Muscle of leg (tissue), 11 donors: ENCODE measurements around the gene DNMT1. TPM values are rescaled to one million over a fixed set of nuclear protein-coding genes. Genes with fewer than 3 reads are reported as not detected.
"Not testable (repeated sequence)": the region's sequence is repeated elsewhere in the genome, so short reads cannot be mapped to it uniquely, and the experiment has no call there.

ENCODE experiments used
- DNase-seq: peaks from one replicate; pipeline ENCODE4 v3.0.0; 2013
- H3K27ac ChIP-seq: one replicate; pipeline ENCODE4 v1.5.1; 2013; ENCODE audit warnings: mild to moderate bottlenecking, low read length, control low read depth
- H3K27me3 ChIP-seq: one replicate; pipeline ENCODE4 v1.6.1; 2013; ENCODE audit warnings: low read length; ENCODE audit not compliant: control insufficient read depth, insufficient read depth
- H3K36me3 ChIP-seq: one replicate; pipeline ENCODE4 v1.6.1; 2013; ENCODE audit warnings: low read length; ENCODE audit not compliant: control insufficient read depth, insufficient read depth
- H3K4me1 ChIP-seq: one replicate; pipeline ENCODE4 v1.6.1; 2013; ENCODE audit warnings: low read length; ENCODE audit not compliant: control insufficient read depth, insufficient read depth
- H3K4me3 ChIP-seq: one replicate; pipeline ENCODE4 v1.5.1; 2013; ENCODE audit warnings: low read length, control low read depth
- H3K9me3 ChIP-seq: replicated peaks from 2 replicates; pipeline ENCODE4 v1.6.1; 2013; ENCODE audit warnings: low read depth, low read length; ENCODE audit not compliant: control insufficient read depth
- WGBS: methylation state at CpG from one replicate; pipeline ENCODE4 v1.1.5; 2013; ENCODE audit warnings: missing lambda C conversion rate; ENCODE audit not compliant: insufficient coverage; 5-methylcytosine and 5-hydroxymethylcytosine counted together
- polyA plus RNA-seq, 8 donors: library from polyadenylated mRNA; unstranded; fragments of 120-200 nt; gene quantifications; one replicate each; pipeline versions ENCODE4 v1.2.1 to v1.2.3, GENCODE V29; 2013; ENCODE audit warnings: inconsistent platforms in 1 of 8, low replicate concordance in 1 of 8; ENCODE audit not compliant: insufficient read length in 8 of 8, insufficient read depth in 1 of 8
- total RNA-seq: library from RNA; stranded (reverse); fragments of 120-200 nt; gene quantifications from one replicate; pipeline ENCODE4 v1.2.4, GENCODE V29; 2013

The DNMT1 gene
- total and polyA plus RNA-seq, 9 donors: 28.3 to 83.7 (median 70.6) TPM

DNA sequence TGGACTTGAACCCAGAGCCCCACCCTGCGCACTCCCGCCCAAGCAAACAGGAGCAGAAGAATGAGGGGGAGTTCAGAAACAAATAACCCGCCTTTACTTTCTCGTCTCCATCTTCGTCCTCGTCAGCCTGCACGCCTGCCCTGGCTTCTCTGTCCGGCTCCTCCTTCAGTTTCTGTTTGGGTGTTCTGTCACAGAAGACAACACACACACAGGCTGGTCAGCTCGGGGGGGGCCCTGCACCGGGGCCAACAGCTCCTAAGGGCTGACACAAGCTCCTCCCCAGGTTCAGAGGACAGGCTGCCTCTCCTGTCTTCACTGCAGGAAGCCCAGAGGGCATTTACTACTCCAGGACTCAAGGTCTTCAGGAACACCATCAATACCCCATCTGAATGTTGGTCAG lies 28.3 kb downstream of the DNMT1 start:
- not testable (repeated sequence) for H3K4me1 ChIP-seq, H3K27ac ChIP-seq, H3K27me3 ChIP-seq, DNase-seq, H3K9me3 ChIP-seq, H3K4me3 ChIP-seq
- peaks cover 76% of the 10 kb centered on the region for H3K36me3 ChIP-seq
- WGBS: 95% methylated on average over 6 of the region's 10 CpGs

DNA sequence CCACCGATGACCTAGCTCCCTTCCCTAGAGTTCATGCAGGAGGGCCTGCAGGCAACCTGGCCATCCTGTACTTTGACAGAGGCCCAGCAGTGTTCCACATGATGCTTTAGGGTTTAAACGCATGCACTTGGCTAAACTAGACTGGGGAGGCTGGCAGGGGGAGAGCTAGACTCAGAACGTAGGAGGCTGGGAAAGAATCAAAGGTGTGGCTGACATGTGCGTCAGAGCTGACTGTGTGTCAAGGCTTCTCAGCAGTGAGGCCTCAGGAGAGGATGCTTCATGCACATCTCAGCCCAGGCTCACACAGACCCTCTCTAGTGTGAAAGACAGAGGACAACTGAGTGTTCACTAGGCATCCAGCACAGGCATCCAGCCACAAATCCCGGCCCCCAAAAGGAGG lies 28.7 kb downstream of the DNMT1 start:
- no peak for DNase-seq
- Histone ChIP-seq H3K4me3 (no peak overlapping the region), H3K9me3 (no peaks in the 10 kb centered on the region), H3K4me1 (no peaks in the 10 kb centered on the region), H3K36me3 (peaks cover 78% of the 10 kb centered on the region), H3K27ac (no peak overlapping the region), H3K27me3 (no peaks in the 10 kb centered on the region)
- WGBS: 89% methylated on average over 3 of the region's 5 CpGs

DNA sequence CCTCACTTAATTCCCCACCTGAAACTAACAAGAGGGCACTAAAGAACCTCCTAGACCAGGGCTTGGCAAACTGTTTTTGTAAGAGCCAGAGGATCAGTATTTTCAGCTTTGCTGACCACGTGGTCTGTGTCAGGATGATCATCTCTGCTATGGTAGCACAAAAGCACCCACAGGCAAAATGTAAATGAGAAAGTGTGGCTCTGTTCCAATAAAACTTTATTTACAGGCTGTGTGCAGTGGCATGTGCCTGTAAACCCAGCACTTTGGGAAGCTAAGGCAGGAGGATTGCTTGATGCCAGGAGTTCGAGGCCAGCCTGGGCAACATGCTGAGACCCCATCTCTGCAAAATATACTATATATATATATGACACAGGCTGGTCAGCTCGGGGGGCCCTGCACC lies 31.2 kb downstream of the DNMT1 start:
- WGBS: 100% methylated on average over 1 of the region's 3 CpGs
- Histone ChIP-seq H3K4me3 (no peak overlapping the region), H3K36me3 (peaks cover 87% of the 10 kb centered on the region), H3K9me3 (no peaks in the 10 kb centered on the region), H3K27ac (no peak overlapping the region), H3K4me1 (no peaks in the 10 kb centered on the region), H3K27me3 (no peaks in the 10 kb centered on the region)
- DNase-seq: no peak

DNA sequence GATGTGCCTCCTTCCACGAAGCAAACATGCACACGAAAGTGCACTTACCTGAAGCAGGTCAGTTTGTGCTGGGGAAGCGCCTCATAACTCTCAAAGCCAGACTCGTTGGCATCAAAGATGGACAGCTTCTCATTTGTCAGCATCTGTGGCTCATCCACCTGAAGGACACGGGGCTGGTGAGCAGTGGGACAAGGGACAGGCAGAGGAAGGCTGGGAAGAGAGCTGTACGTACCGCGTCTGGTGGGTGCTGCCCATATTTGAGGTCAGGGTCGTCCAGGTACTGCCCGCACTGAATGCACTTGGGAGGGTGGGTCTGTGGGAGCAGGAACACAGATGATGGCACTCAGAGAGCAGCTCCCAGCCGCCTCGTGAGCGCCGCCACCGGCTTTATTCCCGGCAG lies 35.1 kb downstream of the DNMT1 start:
- H3K4me3 ChIP-seq: no peak overlapping the region
- DNase-seq: no peak
- peaks cover 93% of the 10 kb centered on the region for H3K36me3 ChIP-seq
- no peaks in the 10 kb centered on the region for H3K4me1 ChIP-seq
- 94% methylated on average over 12 of the region's 16 CpGs for WGBS
- no peaks in the 10 kb centered on the region for H3K9me3 ChIP-seq
- H3K27ac ChIP-seq: no peak overlapping the region
- H3K27me3 ChIP-seq: no peaks in the 10 kb centered on the region

DNA sequence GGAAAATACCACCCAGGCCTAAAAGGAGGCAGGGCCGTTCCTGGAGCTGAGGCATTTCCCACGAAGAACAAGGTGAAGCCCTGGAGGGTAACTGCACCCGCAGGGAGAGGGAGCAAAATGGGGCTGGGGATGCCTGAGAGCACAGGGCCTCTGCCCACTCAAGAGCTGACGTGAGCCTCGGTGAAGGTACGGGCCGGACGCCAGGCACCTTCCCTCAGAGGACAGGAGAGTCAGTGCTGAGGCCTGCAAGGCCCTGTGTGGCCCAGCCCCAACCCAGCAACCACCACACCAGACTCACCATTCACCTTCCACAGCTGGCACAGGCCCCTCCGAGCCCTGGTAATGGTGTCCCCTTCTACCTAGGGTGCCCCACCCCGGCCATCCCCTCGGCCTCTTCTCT lies 36.3 kb downstream of the DNMT1 start:
- Histone ChIP-seq H3K27me3 (no peaks in the 10 kb centered on the region), H3K9me3 (no peaks in the 10 kb centered on the region), H3K36me3 (peaks cover 95% of the 10 kb centered on the region), H3K27ac (no peak overlapping the region), H3K4me3 (no peak overlapping the region), H3K4me1 (no peaks in the 10 kb centered on the region)
- no peak for DNase-seq
- WGBS: 93% methylated on average over 6 of the region's 11 CpGs

DNA sequence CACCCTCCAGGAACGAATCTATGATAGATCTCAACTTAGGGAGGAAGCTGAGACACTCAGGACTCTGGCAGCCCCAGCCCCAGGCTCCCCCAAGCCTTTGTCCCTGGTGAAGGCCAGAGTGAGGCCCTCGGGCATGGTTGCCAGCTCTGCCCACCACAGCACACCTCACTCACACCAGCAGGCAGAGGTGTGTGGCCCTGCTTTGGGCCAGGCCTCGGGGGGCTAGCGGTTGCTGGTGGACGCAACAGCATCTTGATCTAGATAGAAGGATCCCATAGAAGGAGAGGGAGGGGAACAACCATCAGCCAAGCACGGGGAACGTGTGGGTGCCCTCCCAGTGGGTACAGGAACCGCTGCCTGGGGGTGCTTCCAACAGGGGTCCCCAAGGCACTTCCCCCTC lies 36.7 kb downstream of the DNMT1 start:
- 93% methylated on average over 4 of the region's 8 CpGs for WGBS
- H3K9me3 ChIP-seq: no peaks in the 10 kb centered on the region

DNA sequence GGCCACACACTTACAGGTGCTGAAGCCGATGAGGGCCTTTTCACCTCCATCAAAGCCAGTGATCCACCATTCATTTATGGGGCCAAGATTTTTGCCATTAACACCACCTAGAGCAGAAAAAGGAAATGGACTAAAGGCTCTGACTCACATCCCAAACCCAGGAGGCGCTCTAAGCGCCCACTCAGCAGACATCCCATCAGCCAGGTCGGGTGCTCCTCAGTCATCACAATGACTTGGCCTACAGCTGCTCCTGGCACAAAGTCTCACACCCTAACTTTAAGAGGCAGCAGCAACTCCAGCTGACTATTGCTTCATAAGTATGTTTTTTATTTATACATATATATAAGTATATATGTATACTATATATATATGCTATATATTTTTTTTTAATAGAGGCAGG lies 38.9 kb downstream of the DNMT1 start:
- Histone ChIP-seq H3K9me3 (no peaks in the 10 kb centered on the region), H3K4me3 (no peak overlapping the region), H3K36me3 (peaks cover 91% of the 10 kb centered on the region), H3K27ac (no peak overlapping the region), H3K27me3 (no peaks in the 10 kb centered on the region), H3K4me1 (no peaks in the 10 kb centered on the region)
- 93% methylated on average over 3 of the region's 4 CpGs for WGBS
- DNase-seq: no peak

More for the DNA sequence above, 36.7 kb downstream of the DNMT1 start:
- no peak for DNase-seq
- H3K27me3 ChIP-seq: no peaks in the 10 kb centered on the region
- no peaks in the 10 kb centered on the region for H3K4me1 ChIP-seq
- no peak overlapping the region for H3K27ac ChIP-seq
- no peak overlapping the region for H3K4me3 ChIP-seq
- H3K36me3 ChIP-seq: peaks cover 91% of the 10 kb centered on the region

DNA sequence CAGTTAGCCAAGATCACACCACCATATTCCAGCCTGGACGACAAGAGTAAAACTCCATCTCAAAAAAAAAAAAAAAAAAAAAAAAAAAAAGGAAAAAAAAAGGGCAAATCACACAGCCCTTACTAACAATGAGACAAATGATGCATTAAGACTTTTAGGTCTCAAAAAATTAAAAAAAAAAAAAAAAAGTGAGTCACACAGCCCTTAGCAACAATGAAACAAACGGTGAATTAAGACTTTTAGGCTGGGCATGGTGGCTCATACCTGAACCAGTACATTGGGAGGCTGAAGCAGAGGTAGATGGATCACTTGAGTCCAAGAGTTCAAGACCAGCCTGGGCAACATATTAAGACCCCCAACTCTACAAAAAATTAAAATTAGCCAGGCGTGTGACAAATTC lies 42.7 kb downstream of the DNMT1 start:
- Histone ChIP-seq H3K36me3 (peaks cover 84% of the 10 kb centered on the region), H3K4me1 (no peaks in the 10 kb centered on the region), H3K9me3 (no peaks in the 10 kb centered on the region), H3K4me3 (no peak overlapping the region), H3K27ac (no peak overlapping the region), H3K27me3 (no peaks in the 10 kb centered on the region)
- WGBS: 100% methylated on average over 1 of the region's 3 CpGs
- DNase-seq: no peak

DNA sequence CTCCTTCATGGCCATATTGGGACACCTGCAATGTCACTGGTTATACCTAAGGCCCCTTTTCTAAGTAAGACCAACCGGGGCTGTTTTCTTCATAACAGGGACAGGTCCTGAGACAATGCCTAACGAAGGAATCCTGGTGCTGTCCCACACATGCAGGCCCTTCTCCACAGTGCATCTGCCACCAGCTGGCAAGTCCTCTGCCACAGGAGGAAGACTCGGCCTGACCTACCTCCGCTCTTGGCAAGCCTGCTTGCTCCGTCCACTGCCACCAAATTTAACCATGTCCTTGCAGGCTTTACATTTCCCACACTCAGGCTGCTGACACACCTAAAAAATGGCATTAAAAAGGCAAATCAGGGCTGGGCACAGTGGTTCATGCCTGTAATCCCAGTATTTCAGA lies 43.2 kb downstream of the DNMT1 start:
- WGBS: 91% methylated on average over 5 of the region's 5 CpGs
- H3K36me3 ChIP-seq: peaks cover 84% of the 10 kb centered on the region
- H3K27me3 ChIP-seq: no peaks in the 10 kb centered on the region
- H3K9me3 ChIP-seq: no peaks in the 10 kb centered on the region
- no peak for DNase-seq
- H3K27ac ChIP-seq: no peak overlapping the region
- H3K4me1 ChIP-seq: no peaks in the 10 kb centered on the region
- no peak overlapping the region for H3K4me3 ChIP-seq

DNA sequence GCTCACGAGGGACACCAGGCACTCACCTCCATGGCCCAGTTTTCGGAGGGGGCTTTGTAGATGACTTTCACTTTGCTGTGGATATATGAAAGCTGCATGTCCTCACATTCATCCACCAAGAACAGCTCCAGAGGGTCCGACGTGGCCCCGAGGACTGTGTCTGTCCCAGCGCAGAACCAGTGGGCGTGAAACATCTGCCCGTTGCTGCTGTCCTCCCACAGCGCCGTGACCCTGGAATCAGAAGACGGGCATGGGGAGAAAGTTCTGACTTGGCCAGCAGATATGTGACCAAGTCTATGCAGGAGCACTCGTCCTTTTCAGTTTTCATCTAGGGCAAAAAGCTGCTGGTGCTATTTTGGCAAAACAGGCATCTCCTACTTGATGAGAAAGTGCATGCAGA lies 45.3 kb downstream of the DNMT1 start:
- Histone ChIP-seq H3K9me3 (no peaks in the 10 kb centered on the region), H3K27ac (no peak overlapping the region), H3K4me3 (no peak overlapping the region), H3K27me3 (no peaks in the 10 kb centered on the region), H3K36me3 (peaks cover 84% of the 10 kb centered on the region), H3K4me1 (no peaks in the 10 kb centered on the region)
- DNase-seq: no peak
- WGBS: 95% methylated on average over 9 of the region's 12 CpGs

DNA sequence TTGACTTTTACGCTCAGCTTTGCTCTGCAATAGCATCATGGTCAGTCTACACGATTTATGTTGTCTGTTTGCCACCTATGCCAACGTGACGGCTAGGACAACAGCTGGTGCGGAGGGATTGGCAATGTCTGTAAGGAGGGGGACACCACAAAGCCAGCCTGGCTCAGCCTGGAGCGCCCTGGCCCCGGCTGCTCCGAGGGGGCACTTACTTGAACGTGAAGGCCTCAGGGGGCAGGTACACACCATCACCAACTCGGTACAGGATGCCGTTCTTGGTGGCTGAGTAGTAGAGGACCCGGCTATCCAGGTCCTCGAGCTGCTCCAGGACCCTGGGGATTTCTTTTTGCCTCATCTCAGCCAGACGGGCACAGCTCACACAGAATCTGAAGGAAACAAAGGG lies 48.6 kb downstream of the DNMT1 start:
- Histone ChIP-seq H3K36me3 (peaks cover 89% of the 10 kb centered on the region), H3K9me3 (no peaks in the 10 kb centered on the region), H3K27me3 (no peaks in the 10 kb centered on the region), H3K4me3 (no peak overlapping the region), H3K27ac (no peak overlapping the region), H3K4me1 (no peaks in the 10 kb centered on the region)
- WGBS: 91% methylated on average over 12 of the region's 14 CpGs
- no peak for DNase-seq
